Tibial artery (tissue), 4 donors: ENCODE results near the gene BNC2.

ENCODE experiments used
- DNase-seq, 2 donors: peaks; one replicate each; pipeline ENCODE4 v3.0.0-alpha.2; 2019
- H3K27ac ChIP-seq, 2 donors: fragments of 200-600 bp; sonication (generic) in 1 of 2; 1 replicate in 1 of 2; 2 replicates in 1 of 2; pipeline ENCODE4 v1.5.1; 2018 to 2019; ENCODE audit warnings: mild to moderate bottlenecking in 1 of 2
- H3K27me3 ChIP-seq, 2 donors: fragments of 200-600 bp; sonication (generic) in 1 of 2; one replicate each; pipeline versions ENCODE4 v1.5.1 to v1.6.0; 2016 to 2019
- H3K36me3 ChIP-seq, 3 donors: fragments of 200-600 bp; sonication (generic) in 2 of 3; one replicate each; pipeline ENCODE4 v1.5.1; 2016 to 2019; ENCODE audit warnings: mild to moderate bottlenecking in 2 of 3
- H3K4me1 ChIP-seq, 4 donors: fragments of 200-600 bp; sonication (generic) in 2 of 4; 1 replicate in 3 of 4; 2 replicates in 1 of 4; pipeline ENCODE4 v1.5.1; 2016 to 2019
- H3K4me3 ChIP-seq, 2 donors: fragments of 200-600 bp; sonication (generic) in 1 of 2; 1 replicate in 1 of 2; 2 replicates in 1 of 2; pipeline ENCODE4 v1.5.1; 2018 to 2019; ENCODE audit warnings: mild to moderate bottlenecking in 2 of 2
- H3K9me3 ChIP-seq, 3 donors: fragments of 200-600 bp; sonication (generic) in 1 of 3; one replicate each; pipeline ENCODE4 v1.5.1; 2016 to 2019
- intact Hi-C: fragments of 100-400 bp; cut with DNase I; formaldehyde crosslinking; loops from one replicate; pipeline ENCODE4 v1.15.0; 2023; ENCODE audit warnings: low total_unique reads
- TF ChIP-seq, protein P1 (sequence below), 2 experiments: fragments of 200-600 bp in 1 of 2; fragments of 450-650 bp in 1 of 2; IDR thresholded peaks; one replicate each; pipeline ENCODE4 v1.5.1; 2017 to 2019; ENCODE audit warnings: antibody characterized with exemption in 2 of 2, mild to moderate bottlenecking in 1 of 2, moderate library complexity in 1 of 2

The BNC2 gene

DNA sequence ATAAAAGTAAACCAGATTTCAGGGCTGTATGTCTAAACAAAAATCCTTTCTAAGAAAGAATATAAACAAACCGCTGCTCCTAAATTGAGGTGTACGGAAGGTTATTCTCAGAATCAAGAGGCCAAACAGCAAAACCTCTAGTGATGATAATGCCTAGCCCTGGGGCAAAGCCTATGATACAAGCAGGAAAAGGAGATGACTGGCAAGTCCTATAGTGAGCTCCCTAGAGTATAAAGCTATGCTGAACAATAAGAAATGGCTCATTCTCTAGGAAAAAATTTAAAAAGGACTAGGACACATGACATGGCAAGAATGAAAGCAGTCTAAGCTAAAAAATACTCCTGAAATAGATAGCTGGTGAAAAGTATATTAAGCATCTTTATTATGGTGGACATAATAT is 187.1 kb downstream of the BNC2 start:
- DNase-seq = no peak
- Histone ChIP-seq H3K36me3 (no peaks in the 10 kb centered on the region), H3K4me3 (no peak overlapping the region), H3K27me3 (no peaks in the 10 kb centered on the region), H3K27ac (no peak overlapping the region), H3K4me1 (no peaks in the 10 kb centered on the region), H3K9me3 (no peaks in the 10 kb centered on the region)
- TF ChIP-seq, protein P1, sequence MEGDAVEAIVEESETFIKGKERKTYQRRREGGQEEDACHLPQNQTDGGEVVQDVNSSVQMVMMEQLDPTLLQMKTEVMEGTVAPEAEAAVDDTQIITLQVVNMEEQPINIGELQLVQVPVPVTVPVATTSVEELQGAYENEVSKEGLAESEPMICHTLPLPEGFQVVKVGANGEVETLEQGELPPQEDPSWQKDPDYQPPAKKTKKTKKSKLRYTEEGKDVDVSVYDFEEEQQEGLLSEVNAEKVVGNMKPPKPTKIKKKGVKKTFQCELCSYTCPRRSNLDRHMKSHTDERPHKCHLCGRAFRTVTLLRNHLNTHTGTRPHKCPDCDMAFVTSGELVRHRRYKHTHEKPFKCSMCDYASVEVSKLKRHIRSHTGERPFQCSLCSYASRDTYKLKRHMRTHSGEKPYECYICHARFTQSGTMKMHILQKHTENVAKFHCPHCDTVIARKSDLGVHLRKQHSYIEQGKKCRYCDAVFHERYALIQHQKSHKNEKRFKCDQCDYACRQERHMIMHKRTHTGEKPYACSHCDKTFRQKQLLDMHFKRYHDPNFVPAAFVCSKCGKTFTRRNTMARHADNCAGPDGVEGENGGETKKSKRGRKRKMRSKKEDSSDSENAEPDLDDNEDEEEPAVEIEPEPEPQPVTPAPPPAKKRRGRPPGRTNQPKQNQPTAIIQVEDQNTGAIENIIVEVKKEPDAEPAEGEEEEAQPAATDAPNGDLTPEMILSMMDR (IDR thresholded peaks at IDR 0.05) = no peak
- intact Hi-C loops = no loop called here

DNA sequence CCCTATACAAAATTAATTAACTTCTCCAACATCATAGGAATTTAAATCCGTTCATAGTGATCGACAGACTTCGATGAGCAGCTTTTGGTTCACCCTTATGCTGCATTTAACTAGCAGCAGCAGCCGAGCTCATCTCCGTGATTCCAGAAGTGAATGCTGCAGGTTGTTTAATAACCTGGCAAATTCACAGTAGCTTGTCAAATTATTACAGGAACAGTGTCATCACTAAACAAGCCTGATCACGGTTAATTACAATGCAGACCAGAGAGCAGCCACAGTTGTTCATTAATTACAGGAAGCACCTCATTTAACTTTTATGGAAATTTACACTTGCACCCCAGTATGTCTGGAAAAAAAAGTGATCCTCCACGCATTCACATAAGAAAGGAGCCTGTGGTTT is 188.2 kb downstream of the BNC2 start:
- no peak overlapping the region for H3K4me3 ChIP-seq

DNA sequence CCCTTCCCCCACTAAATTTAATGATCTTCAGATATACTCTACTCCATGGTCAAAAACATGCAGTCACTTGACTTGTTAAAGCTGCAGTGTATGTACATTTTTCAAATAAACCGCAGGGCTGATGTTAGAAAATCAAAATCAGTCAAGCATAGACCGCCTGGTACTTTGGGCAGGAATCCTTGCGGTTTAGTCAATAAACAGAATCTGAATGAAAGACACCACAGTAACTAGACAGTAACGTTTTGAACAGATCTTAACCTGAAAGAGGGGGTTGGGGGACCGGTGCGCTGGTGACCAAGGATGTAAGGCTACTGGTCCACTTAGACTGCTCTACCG is 188.8 kb downstream of the BNC2 start:
- no peaks in the 10 kb centered on the region for H3K36me3 ChIP-seq
- no peaks in the 10 kb centered on the region for H3K9me3 ChIP-seq
- H3K27me3 ChIP-seq = no peaks in the 10 kb centered on the region
- TF ChIP-seq, protein P1 (IDR thresholded peaks at IDR 0.05) = no peak
- no peak overlapping the region for H3K27ac ChIP-seq
- DNase-seq = no peak
- H3K4me3 ChIP-seq = no peak overlapping the region
- no peaks in the 10 kb centered on the region for H3K4me1 ChIP-seq
- intact Hi-C loops = no loop called here

More for the DNA sequence above, 188.2 kb downstream of the BNC2 start:
- Histone ChIP-seq H3K36me3 (no peaks in the 10 kb centered on the region), H3K4me1 (no peaks in the 10 kb centered on the region), H3K27ac (no peak overlapping the region), H3K27me3 (no peaks in the 10 kb centered on the region), H3K9me3 (no peaks in the 10 kb centered on the region)
- DNase-seq = no peak
- TF ChIP-seq, protein P1 (IDR thresholded peaks at IDR 0.05) = no peak
- intact Hi-C loops = no loop called here

DNA sequence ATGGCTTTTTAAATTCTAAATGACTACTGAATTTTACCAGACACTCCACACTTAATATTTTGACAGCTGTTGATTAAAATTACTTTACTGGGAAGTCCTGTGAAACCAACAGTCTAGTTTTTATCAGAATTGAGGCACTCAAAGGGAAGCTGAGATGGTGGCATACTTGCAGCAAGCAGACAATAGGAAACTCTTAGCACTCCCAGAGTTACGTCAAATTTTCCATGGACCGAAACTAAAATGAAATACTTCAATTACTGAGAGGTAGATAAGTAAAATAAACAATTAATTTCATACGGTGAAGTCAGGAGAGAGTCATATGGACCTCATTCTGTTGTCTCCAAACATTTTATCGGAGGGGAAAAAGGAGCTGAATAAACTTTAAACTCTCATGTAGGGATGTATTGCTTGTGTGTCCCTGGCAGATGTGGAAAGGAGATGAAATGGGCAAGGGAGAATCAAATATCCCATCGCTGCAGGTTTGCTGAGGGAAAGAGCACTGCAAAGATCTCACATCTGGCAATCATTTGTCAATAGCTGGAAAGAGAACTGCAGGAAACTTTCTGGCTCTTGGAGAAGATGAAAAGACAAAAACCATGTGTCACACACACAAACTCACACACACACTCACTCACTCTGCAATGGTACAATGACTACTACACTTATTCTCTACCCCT is 189.4 kb downstream of the BNC2 start:
- DNase-seq = no peak
- Histone ChIP-seq H3K9me3 (no peaks in the 10 kb centered on the region), H3K27ac (no peak overlapping the region), H3K4me3 (no peak overlapping the region), H3K27me3 (no peaks in the 10 kb centered on the region), H3K4me1 (no peaks in the 10 kb centered on the region), H3K36me3 (no peaks in the 10 kb centered on the region)
- TF ChIP-seq, protein P1 (IDR thresholded peaks at IDR 0.05) = no peak
- intact Hi-C loops = no loop called here

DNA sequence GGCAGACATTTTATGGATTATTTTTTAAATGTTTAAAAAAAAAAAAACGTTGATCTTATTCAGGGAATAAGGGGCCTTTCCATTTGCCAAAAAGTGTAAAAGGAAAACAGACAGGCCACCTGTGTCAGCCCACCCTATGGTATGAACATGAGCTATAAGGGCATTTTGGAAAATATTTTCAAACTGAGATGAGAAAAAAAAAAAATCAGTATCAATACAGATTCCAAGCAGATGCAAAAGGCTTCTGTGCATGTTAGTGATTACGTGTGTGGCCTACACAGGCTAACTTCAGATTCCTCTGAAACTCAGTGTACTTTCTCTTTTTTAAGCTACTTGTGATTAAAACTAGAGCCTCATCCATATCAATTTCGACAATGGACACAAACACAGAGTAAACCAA is 189.9 kb downstream of the BNC2 start:
- no peaks in the 10 kb centered on the region for H3K36me3 ChIP-seq
- H3K27ac ChIP-seq = no peak overlapping the region
- intact Hi-C loops = no loop called here
- H3K4me1 ChIP-seq = no peaks in the 10 kb centered on the region
- DNase-seq = no peak
- TF ChIP-seq, protein P1 (IDR thresholded peaks at IDR 0.05) = no peak
- no peaks in the 10 kb centered on the region for H3K9me3 ChIP-seq
- no peak overlapping the region for H3K4me3 ChIP-seq
- no peaks in the 10 kb centered on the region for H3K27me3 ChIP-seq

DNA sequence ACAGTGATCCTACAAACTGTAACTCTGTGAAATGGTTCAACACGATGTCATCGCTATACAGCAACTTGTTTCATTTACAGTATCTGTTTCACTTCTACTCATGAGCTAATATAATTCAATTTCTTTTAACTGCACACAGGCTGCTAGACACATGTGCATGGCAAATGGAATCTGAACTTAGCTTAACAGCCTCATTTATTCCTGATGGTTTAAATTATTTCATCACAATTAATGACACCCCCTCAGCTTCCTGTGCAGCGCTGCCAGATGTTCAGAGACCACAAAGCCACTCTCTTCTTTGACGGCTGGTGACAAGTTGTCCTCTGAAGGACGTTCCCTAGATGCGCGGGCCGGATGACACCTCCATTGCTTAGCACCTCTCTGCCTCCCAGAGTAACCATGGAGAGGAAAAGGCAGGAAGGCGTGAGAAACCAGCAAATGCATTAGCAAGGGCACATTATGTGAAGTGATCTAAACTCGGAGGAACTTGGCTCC is 191.1 kb downstream of the BNC2 start:
- no peak for DNase-seq
- Histone ChIP-seq H3K4me1 (no peaks in the 10 kb centered on the region), H3K4me3 (no peak overlapping the region), H3K9me3 (no peaks in the 10 kb centered on the region), H3K36me3 (no peaks in the 10 kb centered on the region), H3K27ac (no peak overlapping the region), H3K27me3 (no peaks in the 10 kb centered on the region)
- intact Hi-C loops = no loop called here
- TF ChIP-seq, protein P1 (IDR thresholded peaks at IDR 0.05) = no peak
